Measurements from ENCODE around the gene GRIN2A.

GRIN2A gene

DNA sequence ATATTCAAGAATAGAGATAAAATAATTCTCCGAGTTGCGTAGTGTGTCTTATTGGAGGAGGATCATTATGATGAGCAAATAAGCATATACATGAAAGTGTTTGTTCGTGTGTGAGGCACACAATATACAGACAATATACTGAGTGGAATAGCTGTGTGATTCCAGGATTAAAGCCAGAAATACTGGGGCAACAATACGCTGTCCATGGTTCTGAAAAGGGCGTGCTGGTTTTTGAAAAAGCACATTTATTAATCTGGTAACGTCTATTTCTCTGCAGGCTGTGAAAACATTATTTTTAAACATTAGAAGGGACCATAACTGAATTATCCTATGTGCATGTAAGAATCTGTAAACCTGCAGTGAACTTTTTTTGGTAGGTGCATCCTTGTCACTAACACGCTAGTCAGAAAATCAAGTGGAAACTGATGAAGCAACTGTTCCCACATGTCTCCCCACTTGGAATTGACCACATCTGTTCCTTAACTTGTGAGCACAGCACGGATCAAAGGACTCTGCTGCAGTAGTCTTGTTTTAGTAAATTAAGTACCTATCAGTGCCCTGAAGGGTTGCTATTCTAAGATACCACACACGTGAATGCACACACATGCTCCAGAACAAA is 346.0 kb downstream of the GRIN2A start:
- H3K27ac ChIP-seq: no peak overlapping the region

DNA sequence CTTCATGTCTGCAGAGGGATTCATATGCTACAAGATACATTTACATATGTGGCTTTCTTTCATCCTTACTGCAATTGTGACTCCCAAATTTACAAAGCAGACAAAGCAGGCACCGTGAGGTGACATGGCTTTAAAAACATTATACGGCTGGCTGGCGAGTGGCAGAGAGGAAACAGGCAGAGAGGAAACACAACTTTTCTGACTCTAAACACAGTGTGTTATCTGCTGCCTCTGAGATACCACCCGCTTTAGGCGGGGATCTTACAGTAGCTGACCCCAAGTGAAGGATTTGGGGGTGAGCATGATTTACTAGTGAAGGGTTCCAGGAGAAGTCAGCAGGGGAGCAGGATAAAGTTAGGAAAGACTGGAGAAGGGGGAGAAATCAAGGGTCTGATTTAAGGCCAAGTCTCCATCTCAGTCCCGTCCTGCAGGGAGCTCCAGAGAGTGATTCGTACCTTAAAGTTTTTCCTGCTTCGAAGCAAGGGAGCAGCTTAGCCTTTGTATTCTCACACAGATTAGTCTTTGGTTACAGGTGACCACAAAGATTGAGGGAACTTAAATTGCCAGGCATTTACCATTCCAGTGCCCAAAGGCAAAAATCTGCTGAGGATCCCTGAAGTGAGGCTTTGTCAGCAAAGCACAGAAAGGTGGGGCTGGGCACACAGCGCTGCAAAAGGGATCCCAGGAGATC is 355.0 kb downstream of the GRIN2A start:
- TF ChIP-seq ZFX (IDR thresholded peaks at IDR 0.05; ENCODE audit: borderline replicate concordance): no peak
- TF ChIP-seq, protein P1, sequence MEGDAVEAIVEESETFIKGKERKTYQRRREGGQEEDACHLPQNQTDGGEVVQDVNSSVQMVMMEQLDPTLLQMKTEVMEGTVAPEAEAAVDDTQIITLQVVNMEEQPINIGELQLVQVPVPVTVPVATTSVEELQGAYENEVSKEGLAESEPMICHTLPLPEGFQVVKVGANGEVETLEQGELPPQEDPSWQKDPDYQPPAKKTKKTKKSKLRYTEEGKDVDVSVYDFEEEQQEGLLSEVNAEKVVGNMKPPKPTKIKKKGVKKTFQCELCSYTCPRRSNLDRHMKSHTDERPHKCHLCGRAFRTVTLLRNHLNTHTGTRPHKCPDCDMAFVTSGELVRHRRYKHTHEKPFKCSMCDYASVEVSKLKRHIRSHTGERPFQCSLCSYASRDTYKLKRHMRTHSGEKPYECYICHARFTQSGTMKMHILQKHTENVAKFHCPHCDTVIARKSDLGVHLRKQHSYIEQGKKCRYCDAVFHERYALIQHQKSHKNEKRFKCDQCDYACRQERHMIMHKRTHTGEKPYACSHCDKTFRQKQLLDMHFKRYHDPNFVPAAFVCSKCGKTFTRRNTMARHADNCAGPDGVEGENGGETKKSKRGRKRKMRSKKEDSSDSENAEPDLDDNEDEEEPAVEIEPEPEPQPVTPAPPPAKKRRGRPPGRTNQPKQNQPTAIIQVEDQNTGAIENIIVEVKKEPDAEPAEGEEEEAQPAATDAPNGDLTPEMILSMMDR (IDR thresholded peaks at IDR 0.05): no peak
- no peak overlapping the region for H3K27ac ChIP-seq

More for the DNA sequence above, 346.0 kb downstream of the GRIN2A start:
- TF ChIP-seq ZFX (IDR thresholded peaks at IDR 0.05; ENCODE audit: borderline replicate concordance): no peak
- TF ChIP-seq, protein P1 (IDR thresholded peaks at IDR 0.05): no peak

DNA sequence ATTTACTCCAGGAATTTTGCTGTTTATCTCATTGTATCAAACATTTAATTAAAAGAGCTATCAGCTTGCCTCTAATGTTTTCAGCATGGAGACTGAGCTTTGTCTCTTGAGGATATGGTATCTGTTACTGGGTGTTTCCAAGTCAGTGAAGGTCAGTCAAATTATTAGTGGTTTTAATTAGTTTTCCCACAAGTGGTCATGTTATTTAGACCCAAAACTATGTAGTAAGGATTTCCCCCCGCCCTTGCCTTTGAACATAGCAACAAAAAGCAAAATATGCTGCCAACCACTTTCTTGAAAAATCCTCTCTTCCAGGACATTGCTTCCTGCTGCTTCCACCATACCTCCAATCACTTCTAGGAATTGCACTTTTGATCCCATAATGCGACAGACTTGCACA is 355.6 kb downstream of the GRIN2A start:
- no peak for TF ChIP-seq ZFX (IDR thresholded peaks at IDR 0.05; ENCODE audit: borderline replicate concordance)
- TF ChIP-seq, protein P1 (IDR thresholded peaks at IDR 0.05): no peak
- no peak overlapping the region for H3K27ac ChIP-seq

DNA sequence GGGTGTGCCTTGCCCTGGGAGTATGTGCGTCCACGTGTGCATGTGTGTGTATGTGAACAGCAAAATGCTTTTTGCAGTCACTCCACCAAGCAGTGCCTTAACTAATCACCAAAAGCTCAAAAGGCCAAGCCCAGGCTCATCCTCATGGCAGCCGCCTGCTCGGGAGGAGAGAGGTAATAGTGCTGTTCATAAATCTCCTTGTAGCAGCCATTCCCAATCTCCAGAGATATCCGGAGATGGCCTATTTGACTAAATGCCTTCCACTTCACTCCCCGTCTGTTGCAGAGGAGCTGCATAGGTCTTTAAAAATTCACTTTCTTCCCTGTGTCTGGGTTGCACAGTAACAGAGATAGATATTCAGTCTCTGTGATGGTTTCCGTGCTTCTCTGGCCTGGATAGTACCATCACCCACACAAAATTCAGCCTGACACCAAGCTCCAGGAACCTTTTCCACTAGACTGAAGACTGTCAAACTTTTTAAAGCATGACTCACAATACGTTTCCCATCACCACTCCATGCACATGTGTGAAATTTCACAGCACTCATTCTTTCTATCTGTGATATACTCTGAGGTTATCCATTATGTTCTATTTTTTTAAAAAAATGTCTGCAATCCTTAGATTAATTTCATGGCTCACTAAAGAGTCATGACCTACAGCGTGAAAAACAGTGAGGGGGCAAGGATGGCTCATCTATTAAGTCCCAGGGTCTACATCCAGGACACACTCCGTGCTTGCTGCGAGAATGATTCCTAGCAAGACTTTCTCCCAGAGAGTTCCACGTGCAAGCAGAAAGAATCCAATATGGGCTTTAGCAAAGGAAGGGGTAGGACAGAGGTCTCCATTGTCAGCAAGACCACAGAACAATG is 357.8 kb downstream of the GRIN2A start:
- TF ChIP-seq, protein P1 (IDR thresholded peaks at IDR 0.05): no peak
- no peak for TF ChIP-seq ZFX (IDR thresholded peaks at IDR 0.05; ENCODE audit: borderline replicate concordance)
- no peak overlapping the region for H3K27ac ChIP-seq

DNA sequence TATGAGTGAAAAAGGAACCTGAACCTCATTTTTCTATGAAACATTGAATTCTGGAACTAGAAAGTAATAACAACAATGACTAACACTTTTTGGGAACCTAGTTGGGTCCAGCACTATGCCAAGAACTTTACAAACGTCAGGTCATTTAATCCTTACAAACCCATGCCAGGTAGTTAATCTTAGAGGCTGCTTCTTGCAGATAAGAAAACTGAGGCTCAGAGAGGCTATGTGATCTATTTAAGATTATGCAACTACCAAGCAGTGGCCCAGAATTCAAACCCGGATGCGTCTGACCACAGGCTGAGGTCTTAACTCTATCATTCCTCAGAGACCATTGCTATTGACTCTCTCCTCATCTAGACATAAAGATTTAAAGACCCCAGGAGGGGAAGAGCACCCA is 358.7 kb downstream of the GRIN2A start:
- TF ChIP-seq, protein P1 (IDR thresholded peaks at IDR 0.05): no peak
- TF ChIP-seq ZFX (IDR thresholded peaks at IDR 0.05; ENCODE audit: borderline replicate concordance): no peak
- no peak overlapping the region for H3K27ac ChIP-seq

DNA sequence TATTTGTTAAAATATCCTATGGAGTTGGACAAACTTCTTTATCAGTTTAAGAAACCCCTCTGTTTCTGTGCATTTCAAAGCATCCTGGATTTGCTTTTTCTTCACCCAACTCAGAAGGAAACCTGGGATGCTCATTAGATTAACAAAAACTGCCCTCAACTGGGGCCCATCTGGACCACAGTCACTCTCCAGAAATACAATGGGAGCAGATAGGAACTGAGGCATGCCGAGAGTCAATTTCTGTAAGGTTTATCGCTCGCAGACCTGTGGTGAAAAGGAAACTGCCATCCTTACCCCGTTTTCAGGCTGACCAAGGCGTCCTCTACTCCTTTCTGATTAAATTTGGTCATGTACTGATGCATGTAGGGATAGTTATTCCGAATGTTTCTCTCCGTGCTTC is 360.3 kb downstream of the GRIN2A start:
- H3K27ac ChIP-seq: no peak overlapping the region
- TF ChIP-seq, protein P1 (IDR thresholded peaks at IDR 0.05): no peak
- TF ChIP-seq ZFX (IDR thresholded peaks at IDR 0.05; ENCODE audit: borderline replicate concordance): no peak
